Fibroblast of pulmonary artery (primary cell): ENCODE measurements around the gene INSIG1.

Source experiments
- DNase-seq: peaks from one replicate; pipeline ENCODE4 v3.0.0-alpha.2; 2010; ENCODE audit warnings: low read depth
- H3K4me3 ChIP-seq: replicated peaks from 2 replicates; pipeline ENCODE4 v1.5.1; 2011; ENCODE audit warnings: low read depth, mild to moderate bottlenecking, control low read depth, low read length, moderate library complexity
- CTCF ChIP-seq: IDR thresholded peaks from 2 replicates; pipeline ENCODE4 v1.5.1; 2011; ENCODE audit warnings: mild to moderate bottlenecking, control low read depth, low read length, inconsistent platforms; ENCODE audit errors: missing control alignments

The INSIG1 gene

GRCh38 chr7:155326385-155326784 lies 28.7 kb downstream of the INSIG1 start:
- DNase-seq = no peak
- TF ChIP-seq CTCF = no peak
- H3K4me3 ChIP-seq = no peak overlapping the region

GRCh38 chr7:155327590-155328320 lies 30.1 kb downstream of the INSIG1 start:
- no peak for DNase-seq

GRCh38 chr7:155329225-155329624 lies 31.5 kb downstream of the INSIG1 start:
- TF ChIP-seq CTCF = no peak
- no peak overlapping the region for H3K4me3 ChIP-seq
- no peak for DNase-seq

More at GRCh38 chr7:155327590-155328320, 30.1 kb downstream of the INSIG1 start:
- H3K4me3 ChIP-seq = no peak overlapping the region
- TF ChIP-seq CTCF = no peak

GRCh38 chr7:155331396-155331795 lies 33.7 kb downstream of the INSIG1 start:
- H3K4me3 ChIP-seq = no peak overlapping the region
- no peak for TF ChIP-seq CTCF
- no peak for DNase-seq

GRCh38 chr7:155333346-155334234 lies 35.9 kb downstream of the INSIG1 start:
- no peak overlapping the region for H3K4me3 ChIP-seq
- no peak for TF ChIP-seq CTCF
- DNase-seq = no peak

GRCh38 chr7:155336812-155337602 lies 39.3 kb downstream of the INSIG1 start:
- TF ChIP-seq CTCF = no peak
- DNase-seq = no peak

More at GRCh38 chr7:155336812-155337602, 39.3 kb downstream of the INSIG1 start:
- H3K4me3 ChIP-seq = no peak overlapping the region
